Peyer's patch (tissue), 4 donors: ENCODE data around the gene ASF1B. TPM values are rescaled to one million over a fixed set of nuclear protein-coding genes. Genes with fewer than 3 reads are reported as not detected.

Experiments used
- DNase-seq, 3 donors: peaks; one replicate each; pipeline ENCODE4 v3.0.0-alpha.2; 2017 to 2019
- H3K27ac ChIP-seq, 4 donors: fragments of 200-600 bp; sonication (generic); one replicate each; pipeline ENCODE4 v1.5.1; 2016 to 2019
- H3K27me3 ChIP-seq, 2 donors: fragments of 200-600 bp; sonication (generic); one replicate each; pipeline ENCODE4 v1.5.1; 2019
- H3K36me3 ChIP-seq, 3 donors: fragments of 200-600 bp; sonication (generic); one replicate each; pipeline ENCODE4 v1.5.1; 2016 to 2019
- H3K4me1 ChIP-seq, 4 donors: fragments of 200-600 bp; sonication (generic); one replicate each; pipeline ENCODE4 v1.5.1; 2016 to 2019
- H3K4me3 ChIP-seq, 4 donors: fragments of 200-600 bp; sonication (generic); 1 replicate in 3 of 4; 2 replicates in 1 of 4; pipeline ENCODE4 v1.5.1; 2016 to 2019; ENCODE audit warnings: mild to moderate bottlenecking in 1 of 4
- H3K9me3 ChIP-seq, 4 donors: fragments of 200-600 bp; sonication (generic); one replicate each; pipeline ENCODE4 v1.5.1; 2016 to 2019; ENCODE audit warnings: mild to moderate bottlenecking in 1 of 4
- CTCF ChIP-seq, 6 experiments: fragments of 450-650 bp in 4 of 6; fragments of 200-600 bp in 2 of 6; sonication (generic) in 1 of 6; IDR thresholded peaks; one replicate each; pipeline ENCODE4 v1.5.1; 2017 to 2019; ENCODE audit warnings: antibody characterized with exemption in 6 of 6, mild to moderate bottlenecking in 3 of 6, moderate library complexity in 1 of 6
- POLR2A ChIP-seq, 2 donors: fragments of 450-650 bp; IDR thresholded peaks; one replicate each; pipeline ENCODE4 v1.5.1; 2017; ENCODE audit warnings: antibody characterized with exemption in 2 of 2, mild to moderate bottlenecking in 2 of 2, moderate library complexity in 2 of 2
- total RNA-seq, 4 donors: library from RNA; depleted of rRNA; stranded (reverse); fragments of >200 nt; gene quantifications; one replicate each; pipeline ENCODE4 v1.1.0, GENCODE V29; 2016

ASF1B gene
- total RNA-seq, 4 donors from 2014 or later, result 2.3 to 12.4 (median 5.5) TPM

GRCh38 chr19:14162871-14163297, 26.5 kb upstream of the ASF1B start:
- H3K36me3 ChIP-seq, result peaks cover 0 to 31% (median 0%) of the 10 kb centered on the region in 3 donors
- DNase-seq, result no peak
- TF ChIP-seq POLR2A (IDR thresholded peaks at IDR 0.05), result no peak
- no peak for TF ChIP-seq CTCF (IDR thresholded peaks at IDR 0.05)

GRCh38 chr19:14161305-14161704, 24.9 kb upstream of the ASF1B start:
- H3K27me3 ChIP-seq, result no peaks in the 10 kb centered on the region
- TF ChIP-seq CTCF (IDR thresholded peaks at IDR 0.05) (no peak), POLR2A (IDR thresholded peaks at IDR 0.05) (no peak)
- peaks cover 0 to 47% (median 0%) of the 10 kb centered on the region in 3 donors for H3K36me3 ChIP-seq

More at GRCh38 chr19:14162871-14163297, 26.5 kb upstream of the ASF1B start:
- Histone ChIP-seq H3K9me3 (no peaks in the 10 kb centered on the region), H3K27ac (no peak overlapping the region), H3K4me1 (peaks cover 0 to 13% (median 4%) of the 10 kb centered on the region in 4 donors), H3K4me3 (no peak overlapping the region), H3K27me3 (no peaks in the 10 kb centered on the region)

GRCh38 chr19:14160017-14160703, 23.8 kb upstream of the ASF1B start:
- H3K9me3 ChIP-seq, result no peaks in the 10 kb centered on the region
- peaks cover 0 to 59% (median 0%) of the 10 kb centered on the region in 3 donors for H3K36me3 ChIP-seq
- no peaks in the 10 kb centered on the region for H3K27me3 ChIP-seq
- no peak overlapping the region for H3K4me3 ChIP-seq
- H3K27ac ChIP-seq, result no peak overlapping the region
- TF ChIP-seq POLR2A (IDR thresholded peaks at IDR 0.05) (no peak), CTCF (IDR thresholded peaks at IDR 0.05) (no peak)
- no peak for DNase-seq
- H3K4me1 ChIP-seq, result no peaks in the 10 kb centered on the region

More at GRCh38 chr19:14161305-14161704, 24.9 kb upstream of the ASF1B start:
- Histone ChIP-seq H3K27ac (no peak overlapping the region), H3K4me1 (peaks cover 0 to 3% (median 0%) of the 10 kb centered on the region in 4 donors), H3K4me3 (no peak overlapping the region), H3K9me3 (no peaks in the 10 kb centered on the region)
- DNase-seq, result no peak

- no peak for DNase-seq
- peaks cover 0 to 64% (median 0%) of the 10 kb centered on the region in 3 donors for H3K36me3 ChIP-seq
- H3K9me3 ChIP-seq, result no peaks in the 10 kb centered on the region
- no peak overlapping the region for H3K4me3 ChIP-seq
- no peaks in the 10 kb centered on the region for H3K4me1 ChIP-seq
- no peak overlapping the region for H3K27ac ChIP-seq
- H3K27me3 ChIP-seq, result no peaks in the 10 kb centered on the region
- no peak for TF ChIP-seq CTCF (IDR thresholded peaks at IDR 0.05)
- TF ChIP-seq POLR2A (IDR thresholded peaks at IDR 0.05), result no peak
These were observed 22.7 kb upstream of the ASF1B start for GRCh38 chr19:14159059-14159458.

GRCh38 chr19:14158276-14159023, 22.1 kb upstream of the ASF1B start:
- no peak overlapping the region for H3K4me3 ChIP-seq
- no peak for TF ChIP-seq POLR2A (IDR thresholded peaks at IDR 0.05)
- no peaks in the 10 kb centered on the region for H3K9me3 ChIP-seq
- peaks cover 0 to 67% (median 0%) of the 10 kb centered on the region in 3 donors for H3K36me3 ChIP-seq
- H3K27me3 ChIP-seq, result no peaks in the 10 kb centered on the region
- H3K27ac ChIP-seq, result no peak overlapping the region
- no peaks in the 10 kb centered on the region for H3K4me1 ChIP-seq
- no peak for DNase-seq
